GM12801 (cell line): Measurements from ENCODE around the gene LARGE1.

Experiments
- TF ChIP-seq, protein P1 (sequence below): IDR thresholded peaks from one replicate; pipeline ENCODE4 v1.5.1; 2011; ENCODE audit warnings: control low read depth; ENCODE audit not compliant: insufficient read length; ENCODE audit errors: extremely low read depth

Gene LARGE1

DNA sequence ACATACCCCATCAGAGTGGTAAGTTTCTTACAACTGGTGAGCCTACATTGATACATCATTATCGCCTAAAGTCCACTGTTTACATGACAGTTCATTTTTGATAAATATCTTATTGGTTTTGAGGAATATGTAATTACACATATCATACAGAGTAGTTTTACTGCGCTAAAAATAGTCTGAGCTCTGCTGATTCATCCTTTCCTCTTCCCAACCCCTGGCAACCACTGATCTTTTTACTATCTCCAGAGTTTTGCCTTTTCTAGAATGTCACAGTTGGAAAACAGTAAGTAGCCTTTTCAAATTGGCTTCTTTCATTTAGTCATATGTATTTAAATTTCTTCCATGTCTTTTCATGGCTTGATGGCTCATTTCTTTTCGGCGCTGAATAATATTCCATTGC is 112.8 kb downstream of the LARGE1 start:
- TF ChIP-seq, protein P1, sequence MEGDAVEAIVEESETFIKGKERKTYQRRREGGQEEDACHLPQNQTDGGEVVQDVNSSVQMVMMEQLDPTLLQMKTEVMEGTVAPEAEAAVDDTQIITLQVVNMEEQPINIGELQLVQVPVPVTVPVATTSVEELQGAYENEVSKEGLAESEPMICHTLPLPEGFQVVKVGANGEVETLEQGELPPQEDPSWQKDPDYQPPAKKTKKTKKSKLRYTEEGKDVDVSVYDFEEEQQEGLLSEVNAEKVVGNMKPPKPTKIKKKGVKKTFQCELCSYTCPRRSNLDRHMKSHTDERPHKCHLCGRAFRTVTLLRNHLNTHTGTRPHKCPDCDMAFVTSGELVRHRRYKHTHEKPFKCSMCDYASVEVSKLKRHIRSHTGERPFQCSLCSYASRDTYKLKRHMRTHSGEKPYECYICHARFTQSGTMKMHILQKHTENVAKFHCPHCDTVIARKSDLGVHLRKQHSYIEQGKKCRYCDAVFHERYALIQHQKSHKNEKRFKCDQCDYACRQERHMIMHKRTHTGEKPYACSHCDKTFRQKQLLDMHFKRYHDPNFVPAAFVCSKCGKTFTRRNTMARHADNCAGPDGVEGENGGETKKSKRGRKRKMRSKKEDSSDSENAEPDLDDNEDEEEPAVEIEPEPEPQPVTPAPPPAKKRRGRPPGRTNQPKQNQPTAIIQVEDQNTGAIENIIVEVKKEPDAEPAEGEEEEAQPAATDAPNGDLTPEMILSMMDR: no peak

DNA sequence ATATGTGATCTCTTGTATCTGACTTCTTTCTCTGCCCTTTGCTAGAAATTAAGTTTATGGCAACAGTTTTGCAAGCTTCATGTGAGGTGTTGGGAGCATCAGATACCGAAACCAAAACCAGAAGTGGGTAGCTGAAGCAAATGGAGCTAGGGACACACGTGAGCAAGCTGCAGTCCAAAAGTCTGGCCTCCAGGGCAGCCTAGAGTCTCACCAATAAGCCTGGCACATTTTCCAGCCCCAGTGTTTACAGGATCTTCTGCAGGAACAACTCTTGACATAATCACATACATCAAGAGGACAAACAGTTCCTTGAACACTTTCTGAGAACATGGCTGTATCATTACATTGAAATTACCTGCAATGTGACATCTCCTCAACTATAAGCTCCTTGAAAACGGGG is 114.1 kb downstream of the LARGE1 start:
- TF ChIP-seq, protein P1: no peak

DNA sequence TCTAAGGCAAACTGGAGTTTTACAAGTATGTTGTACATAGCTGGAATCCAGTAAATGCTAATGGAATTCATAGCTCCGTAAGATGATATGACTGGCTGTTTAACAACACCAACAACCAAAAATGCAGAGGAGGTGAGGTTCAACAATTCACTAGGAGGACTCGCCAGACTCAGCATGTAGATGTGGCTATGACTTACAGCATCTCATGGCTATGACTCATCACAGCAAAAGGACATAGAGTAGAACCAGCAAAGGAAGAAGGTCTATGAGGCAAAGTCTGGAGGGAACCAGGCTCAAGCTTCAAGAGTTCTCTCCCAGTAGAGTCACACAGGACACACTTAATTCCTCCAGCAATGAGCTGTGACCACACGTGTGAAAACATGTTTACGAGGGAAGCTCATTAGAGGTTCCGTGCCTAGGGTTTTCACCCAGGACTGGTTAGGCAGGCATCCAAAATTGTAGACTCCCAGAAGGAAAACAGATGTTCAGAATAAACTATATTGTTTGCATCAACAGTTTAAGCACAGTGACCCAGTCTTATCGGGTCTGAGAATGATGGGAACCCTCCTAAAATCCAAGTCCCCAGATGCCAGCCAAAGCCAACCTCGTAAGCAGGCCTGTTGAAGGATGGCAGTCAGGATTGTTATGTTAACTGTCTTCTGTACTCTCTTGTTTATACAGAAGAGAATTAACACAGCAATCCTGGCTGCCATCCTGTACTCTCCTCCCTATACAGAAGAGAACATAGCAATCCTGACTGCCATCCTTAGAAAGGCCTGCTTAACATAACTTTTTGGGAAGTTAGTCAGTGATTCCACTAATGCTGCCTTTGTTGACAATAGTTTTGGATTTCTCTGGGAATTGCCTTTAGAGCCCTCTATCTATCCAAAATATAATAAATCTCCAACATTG is 116.6 kb downstream of the LARGE1 start:
- TF ChIP-seq, protein P1: no peak

DNA sequence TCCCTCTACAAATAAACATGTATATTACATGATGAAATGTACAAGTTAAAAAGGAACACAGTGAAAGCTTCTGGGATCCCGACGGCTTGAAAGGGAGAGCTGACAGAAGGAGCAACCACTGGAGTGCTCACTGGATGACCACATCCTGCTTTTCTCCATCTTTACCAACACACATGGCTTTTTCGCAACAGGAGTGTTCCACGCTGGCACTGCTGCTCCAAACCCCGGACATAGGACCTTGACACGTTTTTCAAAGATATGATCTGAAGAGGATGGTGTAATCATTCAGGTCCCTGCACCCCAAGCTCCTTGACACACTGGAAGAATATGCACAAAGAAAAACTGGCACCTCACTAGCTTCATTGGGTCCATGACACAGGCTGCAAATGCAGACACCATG is 121.9 kb downstream of the LARGE1 start:
- TF ChIP-seq, protein P1: no peak

DNA sequence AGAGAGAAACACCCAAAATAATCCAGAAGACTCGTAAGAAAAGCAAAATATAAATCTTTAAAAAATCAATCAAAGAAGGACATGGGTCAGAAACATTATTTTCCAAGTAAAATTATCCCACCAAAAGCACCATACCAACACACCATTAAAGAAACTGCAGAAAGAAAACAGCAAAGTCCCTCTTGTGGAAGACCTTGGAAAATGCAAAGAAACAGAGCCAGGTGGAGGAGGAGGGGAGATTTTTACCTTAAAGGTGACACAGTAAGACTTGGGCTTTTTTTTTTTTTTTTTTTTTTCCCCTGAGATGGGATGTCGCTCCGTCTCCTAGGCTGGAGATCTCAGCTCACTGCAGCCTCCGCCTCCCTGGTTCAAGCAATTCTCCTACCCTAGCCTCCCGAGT is 123.8 kb downstream of the LARGE1 start:
- TF ChIP-seq, protein P1: no peak

DNA sequence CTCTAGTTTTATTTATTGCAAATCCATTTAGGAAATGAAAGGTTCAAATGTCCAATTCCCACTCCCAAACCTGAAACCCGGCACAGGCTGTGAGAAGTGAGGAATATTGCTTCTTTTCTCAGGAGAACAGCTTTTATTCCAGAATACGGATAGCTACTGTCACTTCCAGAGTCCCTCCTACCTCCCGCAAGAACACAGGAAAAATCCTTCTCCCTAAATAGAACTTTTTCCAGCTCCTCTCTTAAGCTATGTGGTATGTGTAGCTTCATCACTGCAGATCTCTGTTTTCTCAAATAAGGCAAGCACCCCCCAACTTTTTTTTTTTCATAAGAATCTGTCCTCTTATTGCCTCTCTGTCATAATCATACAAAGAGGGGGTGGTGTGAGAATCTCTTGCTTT is 126.8 kb downstream of the LARGE1 start:
- TF ChIP-seq, protein P1: no peak

DNA sequence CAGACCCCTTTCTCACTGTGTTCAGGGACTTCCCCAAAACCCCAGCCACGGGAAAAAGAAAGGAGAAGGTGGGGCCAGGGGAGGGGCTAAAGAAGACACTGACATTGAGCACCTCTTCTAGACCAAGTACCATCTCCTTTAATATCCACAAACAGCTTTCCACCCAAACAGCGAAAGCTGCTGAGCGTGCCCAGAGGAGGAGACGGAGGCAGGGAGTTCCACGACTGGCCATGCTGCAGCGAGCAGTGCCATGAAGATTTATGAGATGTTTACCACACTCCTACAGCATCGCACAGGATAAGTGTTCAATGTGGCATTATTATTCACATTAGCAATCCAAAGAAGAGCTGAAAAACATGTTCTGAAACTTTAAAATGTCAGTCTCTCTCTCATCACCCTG is 127.4 kb downstream of the LARGE1 start:
- TF ChIP-seq, protein P1: no peak
